Measurements from ENCODE around the gene SP100. TPM values are rescaled to one million over a fixed set of nuclear protein-coding genes. Genes with fewer than 3 reads are reported as not detected.

Gene SP100
- total and polyA plus RNA-seq, 2 of the 13 experiments (the other 11 are each of a cell fraction or from before 2014, with no cell fraction given) = 12.6 to 16.5 TPM

GRCh38 chr2:230520061-230520874 lies 104.3 kb downstream of the SP100 start:
- Histone ChIP-seq H3K9me3 (ENCODE audit: low read length) (peaks cover 34% of the 10 kb centered on the region), H3K4me1 (ENCODE audit: insufficient read depth, low read length) (no peaks in the 10 kb centered on the region), H2AFZ (ENCODE audit: low read length) (no peak overlapping the region), H3K4me2 (ENCODE audit: low read depth, low read length) (no peak overlapping the region), H3K9ac (ENCODE audit: insufficient read depth, low read depth, low read length) (no peak overlapping the region), H3K27ac (ENCODE audit: extremely low read length, insufficient read depth, low read length) (no peak overlapping the region), H4K20me1 (ENCODE audit: insufficient read depth, low read length) (no peaks in the 10 kb centered on the region), H3K79me2 (ENCODE audit: insufficient read depth, low read length) (no peaks in the 10 kb centered on the region), H3K36me3 (replicated peaks in 1 of 2; ENCODE audit: control insufficient read depth in 1 of 2, insufficient read depth in 2 of 2, low read length in 2 of 2) (no peaks in the 10 kb centered on the region), H3K27me3 (ENCODE audit: control insufficient read depth in 1 of 2, insufficient read depth in 2 of 2, low read length in 2 of 2) (no peaks in the 10 kb centered on the region), H3K4me3 (replicated peaks in 1 of 3; ENCODE audit: insufficient read depth in 1 of 3, low read depth in 2 of 3, low read length in 3 of 3) (no peak overlapping the region)
- intact Hi-C loops (cut with micrococcal nuclease; ENCODE audit: unreplicated experiment) = no loop called here
- ChIA-PET POLR2A (no interaction called here), CTCF (ENCODE audit: low intra/inter-chr PET ratio, low total read pairs) (no interaction called here)
- WGBS (ENCODE audit: low lambda C conversion rate) = 49% methylated on average over 9 of the region's 9 CpGs
- DNase-seq (ENCODE audit: low spot score) (no peak), FAIRE-seq (no peak), ATAC-seq (no peak)
- in situ Hi-C loops (cut with HindIII; ENCODE audit: extremely low pct_ligation_motif_present, low pct_unique_long_range_greater_than_20kb) = no loop called here
- BruUV-seq (replicated peaks) = no TSS peak
- TF ChIP-seq ISL2 (CRISPR knock-in tag; IDR thresholded peaks at IDR 0.05) (no peak), HMGXB4 (CRISPR knock-in tag; IDR thresholded peaks at IDR 0.05; ENCODE audit: borderline replicate concordance in 1 of 2, low read depth in 1 of 2) (no peak), MED13 (CRISPR knock-in tag; IDR thresholded peaks at IDR 0.05) (no peak), ZNF609 (CRISPR knock-in tag; IDR thresholded peaks at IDR 0.05; ENCODE audit: borderline replicate concordance) (no peak), ZNF569 (CRISPR knock-in tag; IDR thresholded peaks at IDR 0.05; ENCODE audit: borderline replicate concordance) (no peak), ZNF282 (IDR thresholded peaks at IDR 0.05; ENCODE audit: partially characterized antibody) (no peak)

Data from HepG2 (cell line).